HFFc6 (cell line): ENCODE results near the gene CATSPERB. TPM values are rescaled to one million over a fixed set of nuclear protein-coding genes. Genes with fewer than 3 reads are reported as not detected.
"Not testable (repeated sequence)": the region's sequence is repeated elsewhere in the genome, so short reads cannot be mapped to it uniquely, and the experiment has no call there.

Experiments used
- DNase-seq: peaks from one replicate; pipeline ENCODE4 v3.0.0-alpha.2; 2018
- H3K27ac Mint-ChIP-seq: 2 replicates; pipeline ENCODE4 v1.8.0; 2020; ENCODE audit warnings: mild to moderate bottlenecking, mixed read lengths
- H3K27me3 Mint-ChIP-seq: 2 replicates; pipeline ENCODE4 v1.8.0; 2021; ENCODE audit warnings: mild to moderate bottlenecking, moderate library complexity, mixed read lengths; ENCODE audit not compliant: insufficient read depth
- H3K36me3 Mint-ChIP-seq: 2 replicates; pipeline ENCODE4 v1.8.0; 2021; ENCODE audit warnings: low read depth, mixed read lengths
- H3K4me1 Mint-ChIP-seq: 2 replicates; pipeline ENCODE4 v1.8.0; 2020; ENCODE audit warnings: low read depth, mixed read lengths
- H3K4me3 Mint-ChIP-seq: 2 replicates; pipeline ENCODE4 v1.8.0; 2020; ENCODE audit warnings: mild to moderate bottlenecking, moderate library complexity, mixed read lengths
- H3K9me3 Mint-ChIP-seq: 2 replicates; pipeline ENCODE4 v1.8.0; 2020; ENCODE audit warnings: mild to moderate bottlenecking, mixed read lengths
- CTCF ChIP-seq: fragments of 200-600 bp; sonication (generic); IDR thresholded peaks from 2 replicates; pipeline ENCODE4 v1.5.0; 2021; ENCODE audit warnings: antibody characterized with exemption, mild to moderate bottlenecking
- total RNA-seq, 6 experiments: library from RNA; stranded (reverse); fragmentation: NEBNext Ultra II Directional; extraction: Animal tissue kit (Norgen Biotek cat#: 25700); gene quantifications; 2 replicates in 1 of 6; 3 replicates in 5 of 6; pipeline ENCODE4 v1.2.3, GENCODE V29; 2021

Gene CATSPERB
- total RNA-seq, 6 experiments from 2014 or later, result not detected

- no peak for TF ChIP-seq CTCF
- no peaks in the 10 kb centered on the region; the same call in 1 of the 2 replicates for H3K27me3 Mint-ChIP-seq
- H3K9me3 Mint-ChIP-seq, result no peaks in the 10 kb centered on the region
- no peak for DNase-seq
- no peaks in the 10 kb centered on the region for H3K36me3 Mint-ChIP-seq
- no peak overlapping the region for H3K27ac Mint-ChIP-seq
- no peaks in the 10 kb centered on the region for H3K4me1 Mint-ChIP-seq
- H3K4me3 Mint-ChIP-seq, result no peak overlapping the region
Measured at GRCh38 chr14:91611528-91611927, 120.4 kb downstream of the CATSPERB start.

GRCh38 chr14:91609161-91609560, 122.7 kb downstream of the CATSPERB start:
- no peak for TF ChIP-seq CTCF
- Mint-ChIP-seq H3K9me3 (peaks cover 4% of the 10 kb centered on the region; the same call in 1 of the 2 replicates), H3K36me3 (no peaks in the 10 kb centered on the region), H3K27me3 (no peaks in the 10 kb centered on the region; the same call in 1 of the 2 replicates), H3K4me1 (peaks cover 14% of the 10 kb centered on the region; the same call in 1 of the 2 replicates), H3K4me3 (no peak overlapping the region), H3K27ac (no peak overlapping the region)
- DNase-seq, result no peak

DNA sequence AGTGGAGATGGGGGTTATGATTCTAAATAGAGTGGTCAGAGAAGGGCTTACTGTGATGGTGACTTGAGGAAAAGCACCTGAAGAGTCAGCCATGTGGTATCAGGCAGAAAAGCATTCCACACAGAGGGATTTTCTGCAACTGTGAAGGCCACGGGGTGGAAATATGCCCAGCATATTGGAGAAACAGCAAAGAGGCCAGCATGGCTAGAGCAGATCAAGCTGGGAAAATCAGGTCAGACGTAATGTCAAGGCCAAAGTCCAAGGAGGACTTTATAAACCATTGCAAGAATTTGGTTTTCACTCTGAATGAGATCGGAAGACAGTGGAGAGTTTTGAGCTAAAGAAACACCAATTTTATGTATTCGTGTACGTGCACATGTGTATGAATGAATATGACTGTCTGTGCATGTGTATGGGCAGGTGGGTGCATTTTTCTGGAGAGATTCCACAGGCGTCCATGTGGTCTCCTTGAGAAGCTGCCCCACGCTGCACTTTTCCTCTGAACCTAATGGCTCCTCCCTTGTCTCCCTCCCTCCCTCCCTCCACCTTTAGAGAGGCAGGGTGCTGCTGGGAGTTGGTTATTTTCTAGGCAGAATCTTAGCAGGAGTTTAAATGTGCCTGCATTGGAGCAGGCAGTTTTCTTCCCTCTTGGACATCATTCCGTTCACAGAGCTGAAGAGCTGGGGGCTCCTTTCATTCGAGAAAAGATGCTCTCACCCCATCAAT, 124.4 kb downstream of the CATSPERB start:
- DNase-seq, result no peak
- Mint-ChIP-seq H3K36me3 (no peaks in the 10 kb centered on the region), H3K9me3 (peaks cover 4% of the 10 kb centered on the region; the same call in 1 of the 2 replicates), H3K4me1 (peaks cover 14% of the 10 kb centered on the region; the same call in 1 of the 2 replicates), H3K27ac (no peak overlapping the region), H3K27me3 (no peaks in the 10 kb centered on the region; the same call in none of the 2 replicates), H3K4me3 (no peak overlapping the region)
- no peak for TF ChIP-seq CTCF

DNA sequence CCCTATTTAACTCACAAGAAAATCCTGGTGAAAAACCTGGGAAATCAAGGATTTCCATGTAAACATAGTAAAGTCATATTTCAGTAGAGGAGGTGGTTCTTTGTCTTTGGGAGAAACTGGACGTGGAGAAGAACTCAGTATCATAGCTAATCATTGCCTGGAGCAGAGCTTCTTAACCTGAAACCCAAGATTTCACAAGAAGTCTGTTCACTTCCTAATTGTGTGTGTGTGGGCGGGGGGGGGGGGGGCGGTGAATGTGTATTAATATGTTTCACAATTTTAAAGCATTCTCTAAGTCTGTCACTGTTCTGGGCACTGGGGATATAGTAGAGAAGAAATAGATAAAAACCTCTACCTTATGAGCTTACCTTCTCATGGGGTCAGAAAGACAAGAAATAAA, 125.0 kb downstream of the CATSPERB start:
- Mint-ChIP-seq H3K27me3 (no peaks in the 10 kb centered on the region; the same call in none of the 2 replicates), H3K36me3 (no peaks in the 10 kb centered on the region), H3K9me3 (peaks cover 4% of the 10 kb centered on the region; the same call in 1 of the 2 replicates), H3K4me3 (no peak overlapping the region), H3K27ac (no peak overlapping the region), H3K4me1 (peaks cover 14% of the 10 kb centered on the region; the same call in 1 of the 2 replicates)
- DNase-seq, result no peak
- TF ChIP-seq CTCF, result no peak

DNA sequence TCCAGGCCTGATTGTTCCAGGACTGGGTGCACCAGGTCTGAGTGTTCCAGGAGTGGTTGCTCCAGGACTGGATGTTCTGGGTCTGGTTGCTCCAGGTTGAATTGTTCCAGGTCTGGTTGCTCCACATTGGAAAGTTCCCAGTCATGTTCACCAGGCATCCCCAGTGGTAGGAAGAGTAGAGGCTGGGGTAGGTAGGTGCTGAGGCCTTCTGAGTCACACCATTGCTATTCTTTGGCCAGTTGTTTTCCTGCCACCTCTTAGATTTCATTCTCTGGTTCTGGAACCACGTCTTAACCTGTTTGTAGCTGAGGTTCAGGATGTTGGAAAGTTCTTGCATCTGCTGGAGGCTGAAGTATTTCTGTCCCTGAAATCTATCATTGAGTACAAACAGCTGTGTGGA, 127.3 kb downstream of the CATSPERB start:
- DNase-seq, H3K4me3 Mint-ChIP-seq: not testable (repeated sequence)

DNA sequence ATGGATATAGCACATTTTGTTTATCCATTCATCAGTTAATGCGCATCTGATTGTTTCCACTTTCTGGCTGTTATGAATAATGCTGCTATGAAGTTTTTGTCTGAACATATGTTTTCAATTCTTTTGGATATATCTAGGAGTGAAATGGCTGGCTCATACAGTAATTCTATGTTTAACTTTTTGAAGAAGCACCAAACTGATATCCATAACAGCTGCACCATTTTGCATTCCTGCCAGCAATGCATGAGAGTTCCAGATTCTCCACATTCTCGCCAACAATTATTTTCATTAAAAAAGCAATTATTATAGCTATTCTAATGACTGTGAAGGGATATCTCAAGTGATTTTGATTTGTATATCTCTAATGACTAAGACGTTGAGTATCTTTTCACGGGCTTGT, 131.9 kb downstream of the CATSPERB start:
- Mint-ChIP-seq H3K4me3 (no peak overlapping the region), H3K4me1 (peaks cover 5% of the 10 kb centered on the region; the same call in 1 of the 2 replicates), H3K9me3 (peaks cover 10% of the 10 kb centered on the region), H3K36me3 (no peaks in the 10 kb centered on the region), H3K27ac (no peak overlapping the region), H3K27me3 (no peaks in the 10 kb centered on the region; the same call in none of the 2 replicates)
- DNase-seq, result no peak
- TF ChIP-seq CTCF, result no peak

More for the DNA sequence above, 127.3 kb downstream of the CATSPERB start:
- H3K9me3 Mint-ChIP-seq, H3K27ac Mint-ChIP-seq, H3K27me3 Mint-ChIP-seq, H3K36me3 Mint-ChIP-seq: not testable (repeated sequence)
- peaks cover 14% of the 10 kb centered on the region; the same call in 1 of the 2 replicates for H3K4me1 Mint-ChIP-seq
